ENCODE measurements around the gene CCDC69. TPM values are rescaled to one million over a fixed set of nuclear protein-coding genes. Genes with fewer than 3 reads are reported as not detected.
"Not testable (repeated sequence)": the region's sequence is repeated elsewhere in the genome, so short reads cannot be mapped to it uniquely, and the experiment has no call there.

Gene CCDC69
- polyA plus RNA-seq, 2 of the 4 experiments (the other 2 are of a cell fraction) = 2.9 to 3.0 TPM

DNA sequence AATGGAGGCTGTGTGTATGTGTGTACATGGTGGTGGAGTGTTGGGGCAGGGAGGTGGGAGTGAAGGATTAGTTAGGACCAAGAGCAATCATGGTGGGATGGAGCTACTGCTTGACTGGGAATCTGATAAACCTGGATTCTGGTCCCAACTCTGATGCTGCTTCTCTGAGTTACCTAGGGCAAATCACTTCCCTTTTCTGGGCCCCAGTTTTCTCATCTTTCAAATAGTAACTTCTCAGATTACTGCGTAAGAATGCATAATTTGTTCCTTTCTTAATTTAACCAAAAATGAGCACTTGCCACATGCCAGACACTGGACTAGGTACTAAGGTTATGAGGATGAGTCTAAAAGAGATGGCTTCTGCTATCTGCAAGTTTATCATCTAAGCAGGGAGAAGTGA, 45.5 kb downstream of the CCDC69 start:
- ChIA-PET POLR2A (no interaction called here), CTCF (interaction anchor here (1.2 to 2.4 kb wide), 4 partner anchors 10 to 126 kb away, joined by 3 to 7 read pairs (median 4); no protein-coding TSS in a partner anchor)
- FAIRE-seq (no peak), ATAC-seq (no peak), DNase-seq (ENCODE audit: low read depth in 1 of 2, low spot score in 1 of 2) (no peak)
- Histone ChIP-seq H3K9me3 (no peaks in the 10 kb centered on the region), H3K4me3 (no peak overlapping the region), H3K27ac (no peak overlapping the region), H3K4me1 (no peaks in the 10 kb centered on the region), H3K4me2 (no peak overlapping the region)
- WGBS (ENCODE audit: missing lambda C conversion rate) = 93% methylated on average over 1 of the region's 1 CpG
- TF ChIP-seq ZC3H11A (IDR thresholded peaks at IDR 0.05) (no peak), POLR2AphosphoS2 (conservative IDR thresholded peaks at IDR 0.05; ENCODE audit: low read length) (no peak), ZSCAN20 (CRISPR knock-in tag; IDR thresholded peaks at IDR 0.05) (no peak), FOXS1 (CRISPR knock-in tag; IDR thresholded peaks at IDR 0.05) (no peak)
- TF ChIP-seq, protein P1, sequence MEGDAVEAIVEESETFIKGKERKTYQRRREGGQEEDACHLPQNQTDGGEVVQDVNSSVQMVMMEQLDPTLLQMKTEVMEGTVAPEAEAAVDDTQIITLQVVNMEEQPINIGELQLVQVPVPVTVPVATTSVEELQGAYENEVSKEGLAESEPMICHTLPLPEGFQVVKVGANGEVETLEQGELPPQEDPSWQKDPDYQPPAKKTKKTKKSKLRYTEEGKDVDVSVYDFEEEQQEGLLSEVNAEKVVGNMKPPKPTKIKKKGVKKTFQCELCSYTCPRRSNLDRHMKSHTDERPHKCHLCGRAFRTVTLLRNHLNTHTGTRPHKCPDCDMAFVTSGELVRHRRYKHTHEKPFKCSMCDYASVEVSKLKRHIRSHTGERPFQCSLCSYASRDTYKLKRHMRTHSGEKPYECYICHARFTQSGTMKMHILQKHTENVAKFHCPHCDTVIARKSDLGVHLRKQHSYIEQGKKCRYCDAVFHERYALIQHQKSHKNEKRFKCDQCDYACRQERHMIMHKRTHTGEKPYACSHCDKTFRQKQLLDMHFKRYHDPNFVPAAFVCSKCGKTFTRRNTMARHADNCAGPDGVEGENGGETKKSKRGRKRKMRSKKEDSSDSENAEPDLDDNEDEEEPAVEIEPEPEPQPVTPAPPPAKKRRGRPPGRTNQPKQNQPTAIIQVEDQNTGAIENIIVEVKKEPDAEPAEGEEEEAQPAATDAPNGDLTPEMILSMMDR (IDR thresholded peaks at IDR 0.05) = no peak

DNA sequence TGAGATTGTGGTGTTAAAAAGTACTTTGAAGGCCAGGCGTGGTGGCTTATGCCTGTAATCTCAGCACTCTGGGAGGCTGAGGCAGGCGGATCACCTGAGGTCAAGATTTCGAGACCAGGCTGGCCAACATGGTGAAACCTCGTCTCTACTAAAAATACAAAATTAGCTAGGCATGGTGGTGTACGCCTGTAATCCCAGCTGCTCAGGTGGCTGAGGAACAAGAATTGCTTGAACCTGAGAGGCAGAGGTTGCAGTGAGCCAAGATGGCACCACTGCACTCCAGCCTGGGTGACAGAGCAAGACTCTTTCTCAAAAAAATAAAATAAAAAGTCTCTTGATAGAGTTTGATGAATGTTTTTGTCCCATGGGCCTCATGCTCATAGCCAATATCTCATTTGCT, 47.6 kb downstream of the CCDC69 start:
- ATAC-seq; H3K9me3 ChIP-seq; H3K27ac ChIP-seq; FAIRE-seq; H3K4me2 ChIP-seq; DNase-seq (ENCODE audit: low read depth in 1 of 2, low spot score in 1 of 2); H3K4me1 ChIP-seq; POLR2A ChIA-PET; H3K4me3 ChIP-seq: not testable (repeated sequence)
- CTCF ChIA-PET = interaction anchor here (0.6 to 2.4 kb wide), 6 partner anchors 12 to 476 kb away, joined by 3 to 7 read pairs (median 6); no protein-coding TSS in a partner anchor
- WGBS (ENCODE audit: missing lambda C conversion rate) = 57% methylated on average over 5 of the region's 5 CpGs

GRCh38 chr5:151174612-151175101, 49.2 kb downstream of the CCDC69 start:
- POLR2A ChIA-PET = no interaction called here
- Histone ChIP-seq H3K27ac (no peak overlapping the region), H3K9me3 (no peaks in the 10 kb centered on the region), H3K4me1 (no peaks in the 10 kb centered on the region), H3K4me3 (no peak overlapping the region), H3K4me2 (no peak overlapping the region)
- DNase-seq (ENCODE audit: low read depth in 1 of 2, low spot score in 1 of 2) = no peak
- FAIRE-seq = no peak
- CTCF ChIA-PET = interaction anchor here (1.4 kb wide), 1 partner anchor 12 kb away, joined by 3 read pairs; no protein-coding TSS in a partner anchor
- ATAC-seq = no peak
- 81% methylated on average over 15 of the region's 15 CpGs for WGBS (ENCODE audit: missing lambda C conversion rate)
- no peak for TF ChIP-seq TP53 (CRISPR knock-in tag; IDR thresholded peaks at IDR 0.05)
- TF ChIP-seq KDM5A (IDR thresholded peaks at IDR 0.05) = no peak
- no peak for TF ChIP-seq HDAC2 (IDR thresholded peaks at IDR 0.05)
- TF ChIP-seq NFE2L2 (conservative IDR thresholded peaks at IDR 0.05; ENCODE audit: low read length) = no peak
- no peak for TF ChIP-seq EHF (CRISPR knock-in tag; IDR thresholded peaks at IDR 0.05)
- TF ChIP-seq FOSB (CRISPR knock-in tag; IDR thresholded peaks at IDR 0.05) = no peak
- TF ChIP-seq POLR2A (IDR thresholded peaks at IDR 0.05; ENCODE audit: low read length) = no peak
- no peak for TF ChIP-seq SMC3 (IDR thresholded peaks at IDR 0.05)
- TF ChIP-seq, protein P1 (IDR thresholded peaks at IDR 0.05) = no peak
- no peak for TF ChIP-seq FOXS1 (CRISPR knock-in tag; IDR thresholded peaks at IDR 0.05)
- TF ChIP-seq BHLHE40 (IDR thresholded peaks at IDR 0.05; ENCODE audit: low read depth, low read length) = no peak
- TF ChIP-seq ZSCAN20 (CRISPR knock-in tag; IDR thresholded peaks at IDR 0.05) = no peak

DNA sequence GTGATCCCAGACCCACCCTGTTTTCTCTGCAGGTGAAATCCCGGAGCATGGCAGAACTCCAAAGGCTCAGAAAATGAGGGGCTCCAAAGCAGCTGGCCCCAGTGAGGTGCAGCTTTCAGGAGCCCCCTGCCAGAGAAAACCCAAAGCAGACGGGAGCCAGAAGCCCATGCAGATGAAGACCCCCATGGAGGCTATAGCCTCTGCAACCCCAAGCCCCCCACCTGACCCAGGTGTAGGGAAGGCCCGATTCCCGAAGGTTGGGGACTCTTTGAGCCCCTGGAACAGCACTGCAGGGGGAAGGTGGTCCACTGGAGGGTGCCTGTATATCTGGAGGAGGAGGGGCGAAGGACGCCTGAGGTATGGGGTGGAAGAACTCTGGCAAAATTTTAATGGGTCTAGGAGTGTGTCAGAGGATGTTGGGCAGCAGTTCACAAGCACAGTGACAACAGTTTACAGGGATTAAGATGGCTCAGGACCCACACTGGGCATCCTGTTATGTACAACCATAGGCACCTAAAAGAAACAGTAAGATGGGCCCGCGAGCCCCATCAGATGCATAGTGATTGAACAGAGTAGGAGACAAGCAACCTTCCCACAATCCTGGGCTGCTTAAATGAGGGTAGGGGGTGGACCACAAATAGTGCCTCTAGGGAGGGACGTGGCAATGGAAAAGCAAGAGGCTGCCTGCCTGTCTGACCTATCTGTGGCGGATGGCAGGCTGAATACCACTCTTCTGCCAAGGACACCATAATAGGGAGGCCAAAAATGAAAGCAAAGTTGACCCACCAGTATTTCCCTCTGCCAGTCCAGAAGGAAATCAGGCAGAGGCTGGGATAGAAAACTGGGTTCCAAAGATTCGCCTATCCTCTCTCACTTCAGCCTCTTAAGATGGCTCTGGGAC, 49.9 kb downstream of the CCDC69 start:
- Histone ChIP-seq H3K4me2 (no peak overlapping the region), H3K9me3 (no peaks in the 10 kb centered on the region), H3K4me3 (no peak overlapping the region), H3K4me1 (no peaks in the 10 kb centered on the region), H3K27ac (no peak overlapping the region)
- CTCF ChIA-PET = interaction anchor here (1.0 to 1.1 kb wide), 2 partner anchors 9 to 125 kb away, joined by 3 to 7 read pairs; no protein-coding TSS in a partner anchor
- WGBS (ENCODE audit: missing lambda C conversion rate) = 64% methylated on average over 11 of the region's 11 CpGs
- FAIRE-seq (no peak), ATAC-seq (no peak), DNase-seq (ENCODE audit: low read depth in 1 of 2, low spot score in 1 of 2) (no peak)
- POLR2A ChIA-PET = no interaction called here
- TF ChIP-seq HOXA7 (CRISPR knock-in tag; IDR thresholded peaks at IDR 0.05) (no peak), KDM1A (IDR thresholded peaks at IDR 0.05; ENCODE audit: low read depth) (no peak), RAD21 (conservative IDR thresholded peaks at IDR 0.05 in 1 of 2, IDR thresholded peaks at IDR 0.05 in 1 of 2) (no peak), RNF2 (IDR thresholded peaks at IDR 0.05; ENCODE audit: borderline replicate concordance, low read depth) (no peak), USF2 (IDR thresholded peaks at IDR 0.05) (no peak), JUNB (IDR thresholded peaks at IDR 0.05) (no peak), BHLHE40 (IDR thresholded peaks at IDR 0.05; ENCODE audit: low read depth, low read length) (no peak), ATOH8 (CRISPR knock-in tag; IDR thresholded peaks at IDR 0.05; ENCODE audit: low read depth) (no peak)
- TF ChIP-seq, protein P2, sequence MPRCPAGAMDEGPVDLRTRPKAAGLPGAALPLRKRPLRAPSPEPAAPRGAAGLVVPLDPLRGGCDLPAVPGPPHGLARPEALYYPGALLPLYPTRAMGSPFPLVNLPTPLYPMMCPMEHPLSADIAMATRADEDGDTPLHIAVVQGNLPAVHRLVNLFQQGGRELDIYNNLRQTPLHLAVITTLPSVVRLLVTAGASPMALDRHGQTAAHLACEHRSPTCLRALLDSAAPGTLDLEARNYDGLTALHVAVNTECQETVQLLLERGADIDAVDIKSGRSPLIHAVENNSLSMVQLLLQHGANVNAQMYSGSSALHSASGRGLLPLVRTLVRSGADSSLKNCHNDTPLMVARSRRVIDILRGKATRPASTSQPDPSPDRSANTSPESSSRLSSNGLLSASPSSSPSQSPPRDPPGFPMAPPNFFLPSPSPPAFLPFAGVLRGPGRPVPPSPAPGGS (IDR thresholded peaks at IDR 0.05) = no peak
